ENCODE measurements around the gene IRF2BP2.

IRF2BP2 gene

DNA sequence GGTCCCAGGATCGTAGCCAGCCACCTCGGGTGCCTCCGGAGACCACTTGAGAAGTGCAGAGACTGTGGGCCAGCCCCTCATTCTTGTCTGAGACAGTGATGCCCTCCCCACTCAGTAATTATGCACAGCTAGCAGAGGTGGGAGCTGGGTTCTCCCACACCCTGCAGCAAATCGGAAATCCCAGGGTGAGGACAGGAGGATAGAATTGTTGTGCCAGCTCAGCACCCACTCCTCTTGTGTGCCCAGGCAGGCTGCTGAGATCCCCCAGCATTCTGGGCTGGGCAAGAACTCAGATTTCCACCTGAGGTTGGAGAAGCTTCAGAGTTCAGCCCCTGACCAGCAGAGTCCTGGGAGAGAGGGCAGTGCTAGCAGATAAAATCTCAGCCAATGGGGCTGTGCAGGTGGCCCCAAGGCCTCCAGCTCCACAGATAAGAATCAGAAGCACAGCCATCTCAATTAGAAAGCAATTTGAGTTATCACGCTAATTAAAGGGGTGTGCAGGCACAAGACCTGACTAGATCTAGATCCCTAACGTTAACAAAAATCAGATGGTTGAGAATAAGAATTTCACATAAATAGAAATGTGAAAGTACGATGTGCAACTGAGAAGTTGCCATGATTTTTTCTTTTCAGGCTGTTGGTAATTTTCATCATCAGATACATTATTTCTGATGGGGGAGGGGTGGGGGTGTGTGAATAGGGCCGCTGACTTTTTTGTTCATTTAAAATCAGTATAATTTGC is 45.5 kb upstream of the IRF2BP2 start:
- Mint-ChIP-seq H3K4me1 (peaks cover 8% of the 10 kb centered on the region), H3K27ac (no peak overlapping the region), H3K9me3 (no peaks in the 10 kb centered on the region), H3K27me3 (ENCODE audit: low read depth) (no peaks in the 10 kb centered on the region), H3K4me3 (no peak overlapping the region), H3K36me3 (ENCODE audit: low read depth) (no peaks in the 10 kb centered on the region)
- TF ChIP-seq CTCF (IDR thresholded peaks at IDR 0.05; ENCODE audit: unreplicated experiment in 3 of 3), result no peak

GRCh38 chr1:234654002-234654733 is 44.2 kb upstream of the IRF2BP2 start:
- peaks cover 2% of the 10 kb centered on the region for H3K9me3 Mint-ChIP-seq
- no peak for TF ChIP-seq CTCF (IDR thresholded peaks at IDR 0.05; ENCODE audit: unreplicated experiment in 3 of 3)
- H3K27me3 Mint-ChIP-seq (ENCODE audit: low read depth), result no peaks in the 10 kb centered on the region
- H3K4me3 Mint-ChIP-seq, result no peak overlapping the region
- no peaks in the 10 kb centered on the region for H3K36me3 Mint-ChIP-seq (ENCODE audit: low read depth)
- peaks cover 8% of the 10 kb centered on the region for H3K4me1 Mint-ChIP-seq
- H3K27ac Mint-ChIP-seq, result no peak overlapping the region

DNA sequence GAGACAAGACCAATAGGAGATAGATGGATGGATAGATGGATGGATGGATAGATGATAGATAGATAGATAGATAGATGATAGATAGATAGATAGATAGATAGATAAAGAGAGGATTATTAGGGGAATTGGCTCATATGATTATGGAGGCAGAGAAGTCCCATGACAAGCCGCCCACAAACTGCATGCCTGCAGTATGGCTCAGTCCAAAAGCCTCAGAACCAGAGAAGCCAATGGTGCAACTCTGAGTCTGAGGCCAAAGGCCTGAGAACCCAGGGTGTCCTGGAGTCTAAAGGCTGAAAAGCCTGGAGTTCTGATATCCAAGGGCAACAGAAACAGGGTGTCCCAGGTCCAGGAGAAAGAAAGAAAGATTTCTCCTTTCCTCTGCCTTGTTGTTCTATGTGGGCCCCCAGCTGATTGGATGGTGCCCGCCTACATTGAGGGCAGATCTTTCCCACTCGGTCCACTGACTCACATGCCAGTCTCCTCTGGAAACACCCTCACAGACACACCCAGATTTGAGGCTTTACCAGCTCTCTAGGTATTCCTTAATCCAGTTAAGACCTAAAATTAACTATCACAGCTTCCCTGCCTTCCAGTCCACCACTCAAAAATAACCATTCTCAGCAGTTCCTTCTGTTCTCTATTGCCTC is 39.6 kb upstream of the IRF2BP2 start:
- Mint-ChIP-seq H3K4me1 (no peaks in the 10 kb centered on the region), H3K9me3 (peaks cover 7% of the 10 kb centered on the region), H3K36me3 (ENCODE audit: low read depth) (no peaks in the 10 kb centered on the region), H3K27ac (no peak overlapping the region), H3K27me3 (ENCODE audit: low read depth) (no peaks in the 10 kb centered on the region), H3K4me3 (no peak overlapping the region)
- no peak for TF ChIP-seq CTCF (IDR thresholded peaks at IDR 0.05; ENCODE audit: unreplicated experiment in 3 of 3)

DNA sequence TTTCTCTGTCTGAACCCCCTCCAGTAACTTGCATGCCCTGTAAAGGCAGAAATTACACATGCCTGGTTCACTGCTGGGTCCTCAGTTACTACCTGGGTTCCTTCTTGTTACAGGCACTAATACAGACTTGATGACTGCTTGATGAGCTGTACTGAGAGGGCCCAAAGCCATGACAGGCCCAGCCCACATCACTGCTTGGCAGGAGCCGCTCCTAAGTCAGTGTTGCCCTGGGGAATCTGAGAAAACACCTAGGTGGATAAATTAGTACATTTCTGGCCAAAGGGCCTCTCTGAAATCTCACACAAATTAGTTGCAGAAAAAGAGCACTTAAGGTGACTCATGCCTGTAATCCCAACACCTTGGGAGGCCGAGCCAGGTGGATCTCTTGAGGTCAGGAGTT is 37.8 kb upstream of the IRF2BP2 start:
- no peaks in the 10 kb centered on the region for H3K36me3 Mint-ChIP-seq (ENCODE audit: low read depth)
- H3K4me1 Mint-ChIP-seq, result peaks cover 4% of the 10 kb centered on the region
- H3K9me3 Mint-ChIP-seq, result peaks cover 7% of the 10 kb centered on the region
- TF ChIP-seq CTCF (IDR thresholded peaks at IDR 0.05; ENCODE audit: unreplicated experiment in 3 of 3), result no peak
- no peak overlapping the region for H3K27ac Mint-ChIP-seq
- no peak overlapping the region for H3K4me3 Mint-ChIP-seq
- H3K27me3 Mint-ChIP-seq (ENCODE audit: low read depth), result no peaks in the 10 kb centered on the region

DNA sequence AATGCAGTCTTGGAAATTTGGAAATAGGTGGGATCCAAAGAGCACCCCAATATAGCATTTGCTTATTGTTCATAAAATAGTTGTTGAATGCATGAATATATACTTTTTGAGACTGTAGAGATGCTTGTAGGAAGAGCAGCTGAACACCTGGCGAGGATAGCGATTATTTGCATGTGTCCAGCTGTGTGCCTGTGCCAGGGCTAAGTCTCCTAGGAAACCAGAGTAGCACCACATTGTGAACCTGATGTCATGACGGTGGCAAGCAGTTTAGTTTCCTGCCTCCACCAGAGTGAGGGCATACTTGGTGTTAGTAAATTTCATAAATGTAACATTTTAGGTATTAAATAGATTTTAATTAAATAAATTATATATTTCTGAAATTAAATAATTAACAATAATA is 37.3 kb upstream of the IRF2BP2 start:
- Mint-ChIP-seq H3K36me3 (ENCODE audit: low read depth) (no peaks in the 10 kb centered on the region), H3K4me1 (peaks cover 4% of the 10 kb centered on the region), H3K27me3 (ENCODE audit: low read depth) (no peaks in the 10 kb centered on the region), H3K9me3 (peaks cover 7% of the 10 kb centered on the region), H3K4me3 (no peak overlapping the region), H3K27ac (peak overlapping the region in 1 of 3 experiments; percentile 11)
- no peak for TF ChIP-seq CTCF (IDR thresholded peaks at IDR 0.05; ENCODE audit: unreplicated experiment in 3 of 3)
